Kidney (tissue), 14 donors: ENCODE results near the gene LRRC45. TPM values are rescaled to one million over a fixed set of nuclear protein-coding genes. Genes with fewer than 3 reads are reported as not detected.

Experiments used
- DNase-seq, 5 donors: peaks; one replicate each; pipeline ENCODE4 v3.0.0-alpha.2; 2013 to 2020
- FAIRE-seq: peaks from 2 replicates; lab custom pipeline; 2012; peaks lifted over from hg19 to GRCh38; lab: Jason Lieb, UNC
- H3K27ac ChIP-seq, 2 donors: one replicate each; pipeline ENCODE4 v1.7.0; 2013; ENCODE audit warnings: low read depth in 2 of 2, low read length in 2 of 2, inconsistent platforms in 1 of 2
- H3K27me3 ChIP-seq: one replicate; pipeline ENCODE4 v1.7.1; 2013; ENCODE audit warnings: low read length, inconsistent platforms; ENCODE audit not compliant: control insufficient read depth, insufficient read depth
- H3K36me3 ChIP-seq, 3 donors: one replicate each; pipeline versions ENCODE4 v1.7.0 to v1.7.1; 2013; ENCODE audit warnings: low read length in 3 of 3, control low read depth in 1 of 3, inconsistent platforms in 1 of 3; ENCODE audit not compliant: insufficient read depth in 3 of 3, control insufficient read depth in 2 of 3
- H3K4me1 ChIP-seq, 3 donors: one replicate each; pipeline versions ENCODE4 v1.7.0 to v1.7.1; 2013; ENCODE audit warnings: low read length in 3 of 3, inconsistent platforms in 1 of 3, low read depth in 1 of 3; ENCODE audit not compliant: control insufficient read depth in 2 of 3, insufficient read depth in 2 of 3
- H3K4me3 ChIP-seq, 3 donors: one replicate each; pipeline versions ENCODE4 v1.7.0 to v1.8.1; 2013; ENCODE audit warnings: low read length in 3 of 3, control low read depth in 1 of 3, inconsistent platforms in 1 of 3
- H3K9ac ChIP-seq, 3 donors: one replicate each; pipeline versions ENCODE4 v1.7.0 to v1.7.1; 2013; ENCODE audit warnings: low read length in 3 of 3, control low read depth in 1 of 3, inconsistent platforms in 1 of 3
- H3K9me3 ChIP-seq, 3 donors: one replicate each; pipeline versions ENCODE4 v1.7.0 to v1.7.1; 2013; ENCODE audit warnings: low read length in 3 of 3, control low read depth in 1 of 3, inconsistent platforms in 1 of 3; ENCODE audit not compliant: control insufficient read depth in 2 of 3, insufficient read depth in 1 of 3
- CTCF ChIP-seq: IDR thresholded peaks from 3 replicates; pipeline ENCODE4 v1.5.1; 2012; ENCODE audit warnings: mild to moderate bottlenecking, moderate library complexity, borderline replicate concordance; ENCODE audit not compliant: insufficient read depth; ENCODE audit errors: extremely low read depth
- intact Hi-C: fragments of 100-400 bp; cut with DNase I; formaldehyde crosslinking; loops from one replicate; pipeline ENCODE4 v1.11.1; 2022
- polyA plus RNA-seq: library from polyadenylated mRNA; stranded (reverse); fragments of 350-450 nt; fragmentation: Illumina TruSeq; extraction: RNeasy Lipid Tissue Mini Kit (QIAGEN cat#74804); gene quantifications from one replicate; pipeline ENCODE4 v1.2.3, GENCODE V29; 2014; ENCODE audit warnings: low read depth, low replicate concordance; ENCODE audit not compliant: insufficient read depth
- total RNA-seq: library from RNA; stranded (reverse); fragmentation: NEBNext Ultra II Directional; extraction: Animal tissue kit (Norgen Biotek cat#: 25700); gene quantifications from one replicate; pipeline ENCODE4 v1.2.1, GENCODE V29; 2021
- donor health status: control.
- donor health status: control.
- donor health status: control.
- donor health status: control.
- donor health status: control.
- donor health status: DM: yes; HTN: yes; CAD: no.
- donor health status: Normal renal cell carcinoma (clear cell type).

Gene LRRC45
- total and polyA plus RNA-seq, 2 donors from 2014 or later, result 9.9 TPM

GRCh38 chr17:82076018-82076784 lies 53.1 kb downstream of the LRRC45 start:
- Histone ChIP-seq H3K4me1 (no peaks in the 10 kb centered on the region), H3K4me3 (no peak overlapping the region), H3K36me3 (no peaks in the 10 kb centered on the region), H3K27me3 (no peaks in the 10 kb centered on the region), H3K9ac (no peak overlapping the region), H3K27ac (no peak overlapping the region), H3K9me3 (no peaks in the 10 kb centered on the region)
- no peak for TF ChIP-seq CTCF
- intact Hi-C loops, result no loop called here
- DNase-seq (no peak), FAIRE-seq (no peak)

- no peak for TF ChIP-seq CTCF
- Histone ChIP-seq H3K27me3 (no peaks in the 10 kb centered on the region), H3K4me3 (no peak overlapping the region), H3K27ac (no peak overlapping the region), H3K9ac (no peak overlapping the region), H3K36me3 (peaks cover 0 to 2% (median 0%) of the 10 kb centered on the region in 3 donors), H3K4me1 (no peaks in the 10 kb centered on the region), H3K9me3 (no peaks in the 10 kb centered on the region)
- FAIRE-seq (no peak), DNase-seq (peak in 2 of 5 donors; percentile 49 to 61)
- intact Hi-C loops, result no loop called here
Observed at GRCh38 chr17:82076785-82077591, 53.9 kb downstream of the LRRC45 start.

GRCh38 chr17:82077617-82078358 lies 54.7 kb downstream of the LRRC45 start:
- DNase-seq (no peak), FAIRE-seq (no peak)
- Histone ChIP-seq H3K27ac (no peak overlapping the region), H3K36me3 (peaks cover 0 to 2% (median 2%) of the 10 kb centered on the region in 3 donors), H3K4me1 (no peaks in the 10 kb centered on the region), H3K9me3 (no peaks in the 10 kb centered on the region), H3K27me3 (no peaks in the 10 kb centered on the region), H3K4me3 (no peak overlapping the region), H3K9ac (no peak overlapping the region)
- intact Hi-C loops, result no loop called here
- TF ChIP-seq CTCF, result no peak
